NB4 (cell line): ENCODE data around the gene TPP2.

Experiments
- CTCF ChIP-seq: IDR thresholded peaks from one replicate; pipeline ENCODE4 v1.5.1; 2012; ENCODE audit warnings: low read depth, low read length
- MYC ChIP-seq: IDR thresholded peaks from 2 replicates; pipeline ENCODE4 v1.6.1; 2011; ENCODE audit warnings: low read depth, low read length
- POLR2A ChIP-seq: IDR thresholded peaks from 2 replicates; pipeline ENCODE4 v1.6.1; 2011; ENCODE audit warnings: mild to moderate bottlenecking; ENCODE audit not compliant: insufficient read length; ENCODE audit errors: extremely low read depth
- TF ChIP-seq, protein P1 (sequence below): IDR thresholded peaks from 2 replicates; pipeline ENCODE4 v1.6.1; 2011; ENCODE audit warnings: low read depth, low read length

- TF ChIP-seq CTCF (no peak), POLR2A (no peak), MYC (no peak)
- TF ChIP-seq, protein P1, sequence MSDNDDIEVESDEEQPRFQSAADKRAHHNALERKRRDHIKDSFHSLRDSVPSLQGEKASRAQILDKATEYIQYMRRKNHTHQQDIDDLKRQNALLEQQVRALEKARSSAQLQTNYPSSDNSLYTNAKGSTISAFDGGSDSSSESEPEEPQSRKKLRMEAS = no peak
Measured at GRCh38 chr13:102694937-102695336, 98.2 kb downstream of the TPP2 start, which contains the start of gene METTL21C.
